GM18951 (cell line): ENCODE data around the gene IFITM2.

Experiments
- POLR2A ChIP-seq: IDR thresholded peaks from 4 replicates; pipeline ENCODE4 v1.6.1; 2011; ENCODE audit warnings: mild to moderate bottlenecking; ENCODE audit not compliant: insufficient read length, insufficient read depth; ENCODE audit errors: extremely low read depth
- in situ Hi-C: fragments of 300-500 bp; cut with MboI; formaldehyde crosslinking; loops from one replicate; pipeline ENCODE4 v1.12.0; 2022; ENCODE audit warnings: low sequenced_read_pairs, mixed read lengths, inconsistent platforms; ENCODE audit not compliant: unreplicated experiment

The IFITM2 gene

DNA sequence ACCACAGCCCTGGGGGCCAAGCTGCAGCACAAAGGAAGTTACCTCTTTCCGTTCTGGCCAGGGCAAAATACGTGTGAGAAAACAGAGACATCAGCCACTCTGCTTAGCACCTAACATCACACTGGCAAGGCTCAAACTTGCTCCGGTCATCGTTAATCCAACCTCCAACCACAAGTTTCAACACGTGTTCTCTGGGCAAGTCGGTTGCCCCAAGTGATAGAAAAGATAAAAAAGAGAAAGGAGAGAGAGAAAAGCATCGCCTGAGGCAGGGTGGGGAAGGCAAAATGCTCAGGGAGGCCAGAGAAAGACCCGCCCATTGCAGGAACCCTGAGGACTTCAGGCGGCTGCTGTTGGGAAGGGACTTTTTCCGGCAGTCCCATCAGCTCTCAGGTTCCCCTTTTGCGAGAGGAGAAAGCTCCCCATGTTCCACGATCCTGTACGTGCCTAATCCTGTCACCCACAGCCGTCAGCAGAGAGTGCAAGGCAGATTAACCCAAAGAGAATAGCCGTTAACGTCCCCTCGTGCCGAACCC lies 43.2 kb downstream of the IFITM2 start:
- TF ChIP-seq POLR2A: no peak
- in situ Hi-C loops: no loop called here

DNA sequence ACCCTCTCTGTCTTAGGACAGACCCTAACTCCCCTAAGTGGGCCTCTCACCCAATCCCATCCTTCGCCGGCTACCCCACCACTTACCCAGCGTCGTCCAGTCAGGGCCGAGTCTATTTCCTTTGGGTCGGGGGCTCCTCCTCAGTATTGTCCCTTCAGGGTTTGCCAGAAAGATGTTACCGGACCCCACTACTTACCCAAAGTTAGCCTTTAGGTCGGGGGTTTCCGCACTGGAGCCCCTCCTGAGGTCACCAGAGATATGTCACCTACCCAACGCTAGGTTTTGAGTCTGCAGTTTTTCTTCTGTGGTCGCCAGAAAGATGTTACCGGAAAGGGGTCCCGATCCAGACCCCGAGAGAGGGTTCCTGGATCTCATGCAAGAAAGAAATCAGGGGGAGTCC lies 43.8 kb downstream of the IFITM2 start:
- TF ChIP-seq POLR2A: no peak
- in situ Hi-C loops: no loop called here

DNA sequence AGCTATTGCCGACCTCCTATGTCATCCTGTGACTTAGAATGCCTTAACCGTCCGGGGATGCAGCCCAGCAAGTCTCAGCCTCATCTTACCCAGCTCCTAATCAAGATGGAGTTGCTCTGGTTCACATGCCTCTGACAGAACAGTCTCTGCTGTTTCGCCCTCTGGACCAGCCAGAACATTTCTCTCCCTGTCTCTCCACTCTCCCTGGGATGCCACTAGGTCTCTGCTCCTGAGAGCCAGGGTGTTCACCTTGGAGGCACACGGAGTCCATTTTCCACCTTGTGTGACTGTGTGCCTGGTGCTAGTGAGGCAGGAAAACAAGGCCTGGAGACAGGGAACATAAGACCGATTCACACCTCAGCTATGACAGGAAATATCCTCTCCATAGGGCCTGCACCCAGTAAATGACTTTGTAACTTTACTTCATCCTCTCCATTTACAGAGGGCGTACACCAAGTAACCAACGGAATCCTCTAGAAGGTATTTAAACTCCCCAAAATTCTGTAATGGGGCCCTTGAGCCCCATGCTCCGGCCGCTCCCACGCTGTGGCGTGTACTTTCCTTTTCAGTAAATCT lies 44.9 kb downstream of the IFITM2 start:
- TF ChIP-seq POLR2A: no peak
- in situ Hi-C loops: no loop called here

DNA sequence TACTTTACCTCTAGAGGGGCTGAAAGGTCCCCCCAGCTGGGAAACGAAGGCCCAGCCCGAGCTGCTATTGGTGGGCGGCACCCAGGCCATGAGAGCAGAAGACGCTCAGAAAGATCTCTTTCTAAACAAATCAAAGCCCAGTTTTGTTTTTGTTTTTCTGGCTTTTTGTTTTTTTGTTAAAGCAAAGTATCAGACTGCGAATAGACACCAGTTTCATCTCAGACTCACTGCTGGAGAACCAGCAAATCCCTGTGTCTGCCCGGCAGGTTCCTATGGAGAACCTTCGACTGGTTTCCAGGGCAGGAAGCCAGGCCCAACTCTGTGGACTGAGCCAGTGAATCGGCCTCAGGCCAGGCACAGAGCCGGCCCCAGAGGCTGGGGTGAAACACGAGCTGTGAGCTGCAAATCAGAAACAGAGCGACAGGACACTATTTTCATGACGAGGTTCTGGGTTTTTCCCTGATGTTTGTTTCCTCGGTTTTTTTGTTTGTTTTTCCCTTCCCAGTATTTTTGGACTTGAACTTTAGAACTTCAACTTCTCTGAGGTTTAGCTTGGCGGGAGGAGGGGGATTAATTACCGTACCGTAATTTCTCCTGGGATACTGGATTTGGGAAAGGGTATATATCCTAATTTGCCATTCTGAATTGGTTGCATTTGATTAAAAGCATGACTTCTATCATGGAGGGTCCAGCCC lies 45.7 kb downstream of the IFITM2 start:
- no peak for TF ChIP-seq POLR2A
- in situ Hi-C loops: no loop called here

DNA sequence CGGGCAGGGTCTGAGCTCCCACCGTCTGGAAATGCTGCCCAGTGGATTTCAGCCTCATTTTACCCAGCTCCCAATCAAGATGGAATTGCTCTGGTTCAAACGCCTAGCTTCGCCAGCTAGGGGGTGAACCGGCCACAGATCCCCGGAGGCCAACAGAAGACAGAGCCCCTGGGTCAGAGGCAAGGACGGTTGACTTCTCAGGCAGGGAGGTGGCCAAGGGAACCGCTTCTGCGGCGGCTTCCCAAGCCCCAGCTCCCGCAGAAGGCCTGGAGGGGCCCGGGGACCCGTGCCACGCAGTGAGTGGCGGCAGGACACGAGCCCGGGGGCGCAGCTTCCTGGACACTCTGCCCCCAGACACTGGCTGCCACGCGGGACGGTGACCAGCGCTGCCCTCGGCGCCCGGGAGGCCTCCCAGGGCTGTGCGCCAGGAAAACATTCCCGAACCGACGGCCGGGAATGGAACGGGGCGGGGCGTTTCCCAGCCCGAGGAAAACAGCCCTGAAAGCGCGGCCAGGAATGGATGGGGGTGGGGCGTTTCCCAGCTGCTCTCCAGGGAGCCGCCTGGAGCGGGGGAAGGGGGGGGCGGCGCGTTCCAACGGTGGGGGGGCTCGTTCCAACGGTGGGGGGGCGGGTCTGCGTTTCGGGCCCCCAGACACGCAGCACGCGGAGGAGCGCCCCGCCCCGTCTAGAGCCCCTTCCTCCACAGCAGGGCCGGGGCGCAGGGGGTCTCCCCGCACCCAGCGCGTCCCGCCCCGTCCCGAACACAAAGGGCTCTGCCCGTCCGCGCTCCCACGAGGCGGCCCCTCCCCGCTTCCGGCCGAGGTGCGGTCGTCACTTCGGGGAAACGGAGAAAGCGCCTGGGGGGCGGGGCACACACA lies 48.2 kb downstream of the IFITM2 start:
- peak; percentile 58 for TF ChIP-seq POLR2A
- in situ Hi-C loops: no loop called here

DNA sequence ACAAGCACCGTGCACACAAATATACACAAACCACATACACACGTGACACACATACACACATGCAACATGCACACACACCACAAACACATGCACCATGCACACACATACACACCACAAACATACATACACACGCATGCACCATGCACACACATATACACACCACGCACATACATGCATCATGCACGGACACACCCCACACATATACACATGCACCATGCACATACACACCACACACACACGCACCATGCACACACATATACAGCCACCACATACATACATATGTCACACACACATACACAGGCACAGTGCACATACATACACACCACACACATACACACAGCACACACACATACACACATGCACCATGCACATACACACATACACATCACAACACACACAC lies 49.0 kb downstream of the IFITM2 start:
- TF ChIP-seq POLR2A: no peak
- in situ Hi-C loops: no loop called here

DNA sequence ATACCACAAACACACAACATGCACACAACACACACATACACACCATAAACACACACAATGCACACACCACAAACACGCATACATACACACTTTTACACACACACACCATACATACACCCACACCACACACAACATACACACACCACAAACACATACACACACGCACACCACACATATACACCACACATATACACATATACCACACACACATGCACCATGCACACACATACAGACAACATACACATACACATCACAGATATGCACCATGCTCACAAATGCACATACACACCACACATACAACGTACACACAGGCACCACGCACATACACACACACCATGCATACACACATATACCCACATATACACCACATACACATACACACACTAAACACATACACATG lies 50.0 kb downstream of the IFITM2 start:
- in situ Hi-C loops: no loop called here
- TF ChIP-seq POLR2A: no peak

DNA sequence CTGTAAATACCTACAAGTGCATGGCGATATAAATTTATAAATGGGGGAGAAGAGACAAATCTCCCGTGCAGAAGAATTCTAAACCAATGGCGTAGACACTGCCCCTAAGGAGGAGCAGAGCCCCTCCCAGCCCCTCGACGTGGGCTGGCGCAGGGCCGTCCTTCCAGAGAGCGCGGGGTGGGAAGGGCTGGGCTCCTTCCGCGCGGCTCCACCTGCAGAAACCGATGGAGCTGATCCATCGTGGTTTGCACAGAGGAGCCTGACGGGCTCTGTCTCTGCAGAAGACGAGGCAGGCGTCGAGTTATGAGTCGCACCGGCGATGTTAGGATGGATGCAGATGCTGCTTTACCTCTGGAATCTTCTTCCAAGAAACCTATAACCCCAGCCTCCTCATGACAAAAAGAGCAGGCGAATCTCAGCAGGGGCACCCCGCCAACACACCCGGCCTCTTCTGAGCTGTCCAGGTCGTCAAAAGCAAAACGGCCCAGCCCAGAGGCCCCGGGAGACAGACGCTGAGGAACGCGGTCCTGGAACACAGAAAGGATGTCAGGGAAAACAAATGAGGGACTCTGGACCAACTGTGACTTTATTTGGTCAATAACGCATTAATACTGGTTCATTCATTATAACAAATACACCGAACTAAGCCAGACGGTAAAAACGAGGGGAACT lies 50.6 kb downstream of the IFITM2 start:
- TF ChIP-seq POLR2A: no peak
- in situ Hi-C loops: no loop called here
